Breast epithelium (tissue), 4 donors: ENCODE results near the gene TRANK1. TPM values are rescaled to one million over a fixed set of nuclear protein-coding genes. Genes with fewer than 3 reads are reported as not detected.

ENCODE experiments used
- DNase-seq, 2 donors: peaks; one replicate each; pipeline ENCODE4 v3.0.0-alpha.2; 2019; ENCODE audit warnings: low spot score in 2 of 2
- H3K27ac ChIP-seq, 2 donors: fragments of 200-600 bp; sonication (generic) in 1 of 2; one replicate each; pipeline ENCODE4 v1.5.1; 2016 to 2019; ENCODE audit warnings: mild to moderate bottlenecking in 1 of 2
- H3K27me3 ChIP-seq, 2 donors: fragments of 200-600 bp; sonication (generic) in 1 of 2; one replicate each; pipeline versions ENCODE4 v1.5.1 to v1.6.0; 2017 to 2019; ENCODE audit warnings: control low read depth in 1 of 2, mild to moderate bottlenecking in 1 of 2
- H3K36me3 ChIP-seq: fragments of 200-600 bp; one replicate; pipeline ENCODE4 v1.5.1; 2019
- H3K4me1 ChIP-seq, 2 donors: fragments of 200-600 bp; sonication (generic); one replicate each; pipeline ENCODE4 v1.5.1; 2016 to 2019; ENCODE audit warnings: control low read depth in 1 of 2
- H3K4me3 ChIP-seq, 3 donors: fragments of 200-600 bp; sonication (generic); 1 replicate in 2 of 3; 2 replicates in 1 of 3; pipeline ENCODE4 v1.5.1; 2016 to 2019; ENCODE audit warnings: mild to moderate bottlenecking in 3 of 3, moderate library complexity in 2 of 3
- H3K9me3 ChIP-seq, 2 donors: fragments of 200-600 bp; sonication (generic) in 1 of 2; one replicate each; pipeline ENCODE4 v1.5.1; 2016 to 2019; ENCODE audit warnings: control low read depth in 1 of 2
- CTCF ChIP-seq, 3 donors: fragments of 450-650 bp; IDR thresholded peaks; one replicate each; pipeline ENCODE4 v1.5.1; 2016 to 2017; ENCODE audit warnings: antibody characterized with exemption in 3 of 3, mild to moderate bottlenecking in 3 of 3, moderate library complexity in 3 of 3
- POLR2A ChIP-seq: fragments of 450-650 bp; IDR thresholded peaks from one replicate; pipeline ENCODE4 v1.6.1; 2016; ENCODE audit warnings: antibody characterized with exemption, mild to moderate bottlenecking, moderate library complexity
- POLR2AphosphoS5 ChIP-seq, 3 donors: sonication (generic); formaldehyde crosslinking; IDR thresholded peaks; one replicate each; pipeline ENCODE4 v1.6.1; 2017; ENCODE audit warnings: antibody characterized with exemption in 3 of 3
- intact Hi-C: fragments of 100-400 bp; cut with DNase I; formaldehyde crosslinking; loops from one replicate; pipeline ENCODE4 v1.15.1; 2023; ENCODE audit warnings: low total_unique reads
- total RNA-seq, 3 donors: library from RNA; depleted of rRNA; stranded (reverse); fragments of >200 nt; gene quantifications; one replicate each; pipeline ENCODE4 v1.1.0, GENCODE V29; 2016

TRANK1 gene
- total RNA-seq, 3 donors from 2014 or later: 13.6 to 16.6 (median 13.8) TPM

- Histone ChIP-seq H3K36me3 (no peaks in the 10 kb centered on the region), H3K4me1 (no peaks in the 10 kb centered on the region)
- intact Hi-C loops: no loop called here
Observed at GRCh38 chr3:36826240-36826639, 118.6 kb downstream of the TRANK1 start.

GRCh38 chr3:36824443-36824842, 120.4 kb downstream of the TRANK1 start:
- Histone ChIP-seq H3K4me1 (no peaks in the 10 kb centered on the region), H3K27me3 (no peaks in the 10 kb centered on the region), H3K36me3 (no peaks in the 10 kb centered on the region), H3K9me3 (no peaks in the 10 kb centered on the region), H3K27ac (no peak overlapping the region), H3K4me3 (no peak overlapping the region)
- DNase-seq: no peak
- intact Hi-C loops: no loop called here
- TF ChIP-seq CTCF (IDR thresholded peaks at IDR 0.05) (no peak), POLR2AphosphoS5 (IDR thresholded peaks at IDR 0.05) (no peak), POLR2A (no peak)

More at GRCh38 chr3:36826240-36826639, 118.6 kb downstream of the TRANK1 start:
- Histone ChIP-seq H3K27me3 (no peaks in the 10 kb centered on the region), H3K4me3 (no peak overlapping the region), H3K9me3 (no peaks in the 10 kb centered on the region), H3K27ac (no peak overlapping the region)
- TF ChIP-seq POLR2A (no peak), POLR2AphosphoS5 (IDR thresholded peaks at IDR 0.05) (no peak), CTCF (IDR thresholded peaks at IDR 0.05) (no peak)
- no peak for DNase-seq

- no peak for DNase-seq
- Histone ChIP-seq H3K4me3 (no peak overlapping the region), H3K27me3 (no peaks in the 10 kb centered on the region), H3K27ac (no peak overlapping the region), H3K9me3 (no peaks in the 10 kb centered on the region), H3K4me1 (no peaks in the 10 kb centered on the region), H3K36me3 (no peaks in the 10 kb centered on the region)
- no peak for TF ChIP-seq CTCF (IDR thresholded peaks at IDR 0.05)
- no peak for TF ChIP-seq POLR2A
- no peak for TF ChIP-seq POLR2AphosphoS5 (IDR thresholded peaks at IDR 0.05)
- intact Hi-C loops: no loop called here
Observed at GRCh38 chr3:36823806-36824205, 121.0 kb downstream of the TRANK1 start.

- TF ChIP-seq POLR2A (no peak), POLR2AphosphoS5 (IDR thresholded peaks at IDR 0.05) (no peak), CTCF (IDR thresholded peaks at IDR 0.05) (no peak)
- no peak for DNase-seq
Observed at GRCh38 chr3:36820083-36820482, 124.8 kb downstream of the TRANK1 start.

GRCh38 chr3:36817806-36818533, 126.9 kb downstream of the TRANK1 start:
- no peak for DNase-seq
- Histone ChIP-seq H3K4me1 (no peaks in the 10 kb centered on the region), H3K27me3 (no peaks in the 10 kb centered on the region), H3K27ac (no peak overlapping the region), H3K9me3 (no peaks in the 10 kb centered on the region), H3K36me3 (no peaks in the 10 kb centered on the region), H3K4me3 (no peak overlapping the region)
- intact Hi-C loops: no loop called here
- TF ChIP-seq POLR2A: no peak
- TF ChIP-seq POLR2AphosphoS5 (IDR thresholded peaks at IDR 0.05): no peak
- TF ChIP-seq CTCF (IDR thresholded peaks at IDR 0.05): no peak

More at GRCh38 chr3:36820083-36820482, 124.8 kb downstream of the TRANK1 start:
- no peaks in the 10 kb centered on the region for H3K27me3 ChIP-seq
- H3K36me3 ChIP-seq: no peaks in the 10 kb centered on the region
- H3K4me1 ChIP-seq: no peaks in the 10 kb centered on the region
- H3K9me3 ChIP-seq: no peaks in the 10 kb centered on the region
- H3K27ac ChIP-seq: no peak overlapping the region
- no peak overlapping the region for H3K4me3 ChIP-seq
- intact Hi-C loops: no loop called here
